Right lobe of liver (tissue), 4 donors: ENCODE results near the gene XPO6.

Source experiments
- POLR2A ChIP-seq: fragments of 450-650 bp; IDR thresholded peaks from one replicate; pipeline ENCODE4 v1.6.1; 2017; ENCODE audit warnings: antibody characterized with exemption, mild to moderate bottlenecking
- TF ChIP-seq, protein P1 (sequence below), 4 donors: fragments of 200-600 bp in 3 of 4; fragments of 450-650 bp in 1 of 4; IDR thresholded peaks; one replicate each; pipeline versions ENCODE4 v1.5.1 to v1.8.0; 2016 to 2022; ENCODE audit warnings: antibody characterized with exemption in 4 of 4, mild to moderate bottlenecking in 2 of 4
- donor health status: DM: no; HTN: no; CAD: no.
- donor health status: DM: no; HTN: no; CAD: no.
- donor health status: DM: no; HTN: yes; CAD: no.

- no peak for TF ChIP-seq POLR2A
- TF ChIP-seq, protein P1, sequence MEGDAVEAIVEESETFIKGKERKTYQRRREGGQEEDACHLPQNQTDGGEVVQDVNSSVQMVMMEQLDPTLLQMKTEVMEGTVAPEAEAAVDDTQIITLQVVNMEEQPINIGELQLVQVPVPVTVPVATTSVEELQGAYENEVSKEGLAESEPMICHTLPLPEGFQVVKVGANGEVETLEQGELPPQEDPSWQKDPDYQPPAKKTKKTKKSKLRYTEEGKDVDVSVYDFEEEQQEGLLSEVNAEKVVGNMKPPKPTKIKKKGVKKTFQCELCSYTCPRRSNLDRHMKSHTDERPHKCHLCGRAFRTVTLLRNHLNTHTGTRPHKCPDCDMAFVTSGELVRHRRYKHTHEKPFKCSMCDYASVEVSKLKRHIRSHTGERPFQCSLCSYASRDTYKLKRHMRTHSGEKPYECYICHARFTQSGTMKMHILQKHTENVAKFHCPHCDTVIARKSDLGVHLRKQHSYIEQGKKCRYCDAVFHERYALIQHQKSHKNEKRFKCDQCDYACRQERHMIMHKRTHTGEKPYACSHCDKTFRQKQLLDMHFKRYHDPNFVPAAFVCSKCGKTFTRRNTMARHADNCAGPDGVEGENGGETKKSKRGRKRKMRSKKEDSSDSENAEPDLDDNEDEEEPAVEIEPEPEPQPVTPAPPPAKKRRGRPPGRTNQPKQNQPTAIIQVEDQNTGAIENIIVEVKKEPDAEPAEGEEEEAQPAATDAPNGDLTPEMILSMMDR (IDR thresholded peaks at IDR 0.05): no peak
These were observed 47.5 kb upstream of the XPO6 start for GRCh38 chr16:28259091-28259780.
